ENCODE data around the gene CPEB4.

- no peak for TF ChIP-seq POLR2AphosphoS5 (IDR thresholded peaks at IDR 0.05; ENCODE audit: borderline replicate concordance, low read depth, low read length)
- TF ChIP-seq EZH2 (IDR thresholded peaks at IDR 0.05): no peak
These were observed 35.3 kb upstream of the CPEB4 start for GRCh38 chr5:173852790-173853359.
